KMS-11 (cell line): ENCODE data around the gene FOXP3.

Source experiments
- H2AFZ ChIP-seq: fragments of 200-600 bp; sonication (generic); 2 replicates; pipeline ENCODE4 v1.6.1; 2016; ENCODE audit warnings: antibody characterized with exemption, mixed run types, low read depth
- H3K27ac ChIP-seq: fragments of 200-600 bp; sonication (generic); 2 replicates; pipeline ENCODE4 v1.6.1; 2016; ENCODE audit warnings: mild to moderate bottlenecking, mixed run types
- H3K27me3 ChIP-seq: fragments of 200-600 bp; sonication (generic); 2 replicates; pipeline ENCODE4 v1.6.1; 2017; ENCODE audit warnings: mild to moderate bottlenecking, low read depth, mixed run types, moderate library complexity; ENCODE audit not compliant: insufficient read depth
- H3K36me3 ChIP-seq: fragments of 200-600 bp; sonication (generic); 2 replicates; pipeline ENCODE4 v1.6.1; 2017; ENCODE audit warnings: mild to moderate bottlenecking, mixed run types; ENCODE audit not compliant: insufficient read depth
- H3K4me1 ChIP-seq: fragments of 200-600 bp; sonication (generic); 2 replicates; pipeline ENCODE4 v1.6.1; 2016; ENCODE audit warnings: mild to moderate bottlenecking, low read depth, mixed run types; ENCODE audit not compliant: poor library complexity, severe bottlenecking
- H3K4me2 ChIP-seq: fragments of 200-600 bp; sonication (generic); 2 replicates; pipeline ENCODE4 v1.7.0; 2016; ENCODE audit warnings: mild to moderate bottlenecking, mixed run types
- H3K4me3 ChIP-seq: fragments of 200-600 bp; sonication (generic); IDR thresholded peaks from 2 replicates; pipeline ENCODE4 v1.6.1; 2017; ENCODE audit warnings: low read depth, low read length, mixed read lengths; ENCODE audit not compliant: insufficient read depth
- H3K79me2 ChIP-seq: fragments of 200-600 bp; sonication (generic); 2 replicates; pipeline ENCODE4 v1.6.1; 2016; ENCODE audit warnings: low read depth, mixed run types; ENCODE audit not compliant: insufficient read depth
- H3K9ac ChIP-seq: fragments of 200-600 bp; sonication (generic); 2 replicates; pipeline ENCODE4 v1.6.1; 2016; ENCODE audit warnings: mild to moderate bottlenecking, mixed run types
- H4K20me1 ChIP-seq: fragments of 200-600 bp; sonication (generic); 2 replicates; pipeline ENCODE4 v1.6.1; 2016; ENCODE audit warnings: mild to moderate bottlenecking, mixed run types; ENCODE audit not compliant: insufficient read depth
- CTCF ChIP-seq: fragments of 200-600 bp; sonication (generic); conservative IDR thresholded peaks from 2 replicates; pipeline ENCODE4 v1.6.1; 2017; ENCODE audit warnings: low read depth, mild to moderate bottlenecking, antibody characterized with exemption, low read length, moderate library complexity, mixed read lengths

Gene FOXP3

GRCh38 chrX:49214416-49214815, 50.1 kb downstream of the FOXP3 start:
- no peak for TF ChIP-seq CTCF
- Histone ChIP-seq H3K4me1 (no peaks in the 10 kb centered on the region), H4K20me1 (no peaks in the 10 kb centered on the region), H3K27ac (no peak overlapping the region), H3K36me3 (no peaks in the 10 kb centered on the region), H3K79me2 (no peaks in the 10 kb centered on the region), H2AFZ (no peak overlapping the region), H3K27me3 (no peaks in the 10 kb centered on the region), H3K4me3 (no peak overlapping the region), H3K9ac (no peak overlapping the region), H3K4me2 (no peak overlapping the region)

GRCh38 chrX:49212861-49213260, 51.6 kb downstream of the FOXP3 start:
- Histone ChIP-seq H3K79me2 (no peaks in the 10 kb centered on the region), H3K27ac (no peak overlapping the region), H2AFZ (no peak overlapping the region), H3K4me2 (no peak overlapping the region), H4K20me1 (no peaks in the 10 kb centered on the region), H3K27me3 (no peaks in the 10 kb centered on the region), H3K9ac (no peak overlapping the region), H3K4me3 (no peak overlapping the region), H3K36me3 (no peaks in the 10 kb centered on the region), H3K4me1 (no peaks in the 10 kb centered on the region)
- no peak for TF ChIP-seq CTCF

- no peak overlapping the region for H3K9ac ChIP-seq
- no peak for TF ChIP-seq CTCF
- H3K79me2 ChIP-seq = no peaks in the 10 kb centered on the region
- H3K4me1 ChIP-seq = no peaks in the 10 kb centered on the region
- no peak overlapping the region for H3K4me2 ChIP-seq
- H4K20me1 ChIP-seq = no peaks in the 10 kb centered on the region
- no peak overlapping the region for H3K4me3 ChIP-seq
- no peak overlapping the region for H3K27ac ChIP-seq
- no peaks in the 10 kb centered on the region for H3K27me3 ChIP-seq
- no peaks in the 10 kb centered on the region for H3K36me3 ChIP-seq
- no peak overlapping the region for H2AFZ ChIP-seq
These were observed 52.3 kb downstream of the FOXP3 start for GRCh38 chrX:49212209-49212608.

GRCh38 chrX:49211074-49211473, 53.4 kb downstream of the FOXP3 start:
- no peak overlapping the region for H2AFZ ChIP-seq
- TF ChIP-seq CTCF = no peak
- H3K4me1 ChIP-seq = no peaks in the 10 kb centered on the region

More at GRCh38 chrX:49211074-49211473, 53.4 kb downstream of the FOXP3 start:
- Histone ChIP-seq H3K4me2 (no peak overlapping the region), H3K27ac (no peak overlapping the region), H3K79me2 (no peaks in the 10 kb centered on the region), H3K36me3 (no peaks in the 10 kb centered on the region), H4K20me1 (no peaks in the 10 kb centered on the region), H3K27me3 (no peaks in the 10 kb centered on the region), H3K4me3 (no peak overlapping the region), H3K9ac (no peak overlapping the region)
